IMR-90 (cell line): ENCODE data around the gene DENND5A. TPM values are rescaled to one million over a fixed set of nuclear protein-coding genes. Genes with fewer than 3 reads are reported as not detected.

Experiments
- ATAC-seq: fragments of 200-7000 bp; cut with Tn5 transposase; 2 replicates; pipeline ENCODE4 v1.9.1; 2020; ENCODE audit warnings: low read depth, mild to moderate bottlenecking, moderate library complexity
- BruUV-seq: library from RNA; stranded (reverse); fragments of 400-500 nt; replicated peaks from 2 replicates; lab custom pipeline; 2021; lab: Mats Ljungman, UMichigan
- CTCF ChIA-PET: fragments of 300-600 bp; formaldehyde crosslinking; extraction: SDS; loops from one replicate; lab custom pipeline; 2021; ENCODE audit warnings: antibody characterized with exemption; lab: Yijun Ruan, JAX
- POLR2A ChIA-PET: fragments of 300-600 bp; sonication (Branson Sonifier 250); formaldehyde crosslinking; loops from one replicate; lab custom pipeline; 2022; ENCODE audit warnings: antibody characterized with exemption; ENCODE audit not compliant: unreplicated experiment; lab: Charles Lee
- DNase-seq: peaks from one replicate; pipeline ENCODE4 v3.0.0; 2013
- H2AFZ ChIP-seq: replicated peaks from 2 replicates; pipeline ENCODE3; 2013; ENCODE audit warnings: low read length, mild to moderate bottlenecking; ENCODE audit not compliant: poor library complexity
- H2AK5ac ChIP-seq: 2 replicates; pipeline ENCODE4 v1.6.1; 2013; ENCODE audit warnings: low read depth, low read length, inconsistent platforms
- H2AK9ac ChIP-seq: replicated peaks from 2 replicates; pipeline ENCODE3; 2013; ENCODE audit warnings: mild to moderate bottlenecking, low read depth, low read length, moderate library complexity; ENCODE audit not compliant: poor library complexity
- H2BK120ac ChIP-seq: 2 replicates; pipeline ENCODE4 v1.6.1; 2013; ENCODE audit warnings: low read depth, low read length, inconsistent platforms
- H2BK15ac ChIP-seq: 3 replicates; pipeline ENCODE4 v1.6.1; 2013; ENCODE audit warnings: low read depth, low read length, inconsistent platforms
- H2BK20ac ChIP-seq: 2 replicates; pipeline ENCODE4 v1.6.1; 2013; ENCODE audit warnings: low read depth, mild to moderate bottlenecking, inconsistent platforms, low read length, moderate library complexity
- H2BK5ac ChIP-seq: 2 replicates; pipeline ENCODE4 v1.6.1; 2013; ENCODE audit warnings: mild to moderate bottlenecking, low read depth, low read length, inconsistent platforms; ENCODE audit not compliant: poor library complexity, severe bottlenecking
- H3K14ac ChIP-seq: replicated peaks from 2 replicates; pipeline ENCODE4 v1.6.1; 2013; ENCODE audit warnings: low read depth, low read length, inconsistent platforms
- H3K18ac ChIP-seq: 2 replicates; pipeline ENCODE4 v1.6.1; 2013; ENCODE audit warnings: low read depth, low read length, control low read depth
- H3K23ac ChIP-seq: 2 replicates; pipeline ENCODE4 v1.6.1; 2013; ENCODE audit warnings: low read depth, low read length, inconsistent platforms
- H3K27ac ChIP-seq: 2 replicates; pipeline ENCODE4 v1.5.1; 2013; ENCODE audit warnings: mild to moderate bottlenecking, control low read depth, low read length; ENCODE audit not compliant: insufficient read depth
- H3K27me3 ChIP-seq: 2 replicates; pipeline ENCODE4 v1.6.1; 2013; ENCODE audit warnings: low read length; ENCODE audit not compliant: control insufficient read depth, insufficient read depth
- H3K36me3 ChIP-seq: 2 replicates; pipeline ENCODE4 v1.6.1; 2013; ENCODE audit warnings: low read length, mixed read lengths; ENCODE audit not compliant: control insufficient read depth, insufficient read depth
- H3K4ac ChIP-seq: 2 replicates; pipeline ENCODE4 v1.6.1; 2013; ENCODE audit warnings: low read depth, low read length, inconsistent platforms
- H3K4me1 ChIP-seq: 2 replicates; pipeline ENCODE4 v1.6.1; 2013; ENCODE audit warnings: low read length, mixed read lengths; ENCODE audit not compliant: control insufficient read depth, insufficient read depth
- H3K4me2 ChIP-seq: 2 replicates; pipeline ENCODE4 v1.6.1; 2013; ENCODE audit warnings: low read depth, mild to moderate bottlenecking, control low read depth, low read length, moderate library complexity
- H3K4me3 ChIP-seq: 2 replicates; pipeline ENCODE4 v1.5.1; 2013; ENCODE audit warnings: low read depth, mild to moderate bottlenecking, control low read depth, low read length, moderate library complexity; ENCODE audit not compliant: insufficient read depth
- H3K56ac ChIP-seq: 2 replicates; pipeline ENCODE4 v1.6.1; 2013; ENCODE audit warnings: low read length, inconsistent platforms; ENCODE audit not compliant: insufficient read depth; ENCODE audit errors: extremely low read depth
- H3K79me1 ChIP-seq, 2 experiments: 2 replicates each; pipeline ENCODE4 v1.6.1; 2013; ENCODE audit warnings: low read length in 2 of 2, inconsistent platforms in 1 of 2, low read depth in 1 of 2
- H3K9ac ChIP-seq: 2 replicates; pipeline ENCODE4 v1.6.1; 2013; ENCODE audit warnings: low read depth, low read length, control low read depth
- H3K9me1 ChIP-seq: 2 replicates; pipeline ENCODE4 v1.6.1; 2013; ENCODE audit warnings: low read length, inconsistent platforms; ENCODE audit not compliant: insufficient read depth
- H3K9me3 ChIP-seq: 2 replicates; pipeline ENCODE4 v1.6.1; 2013; ENCODE audit warnings: low read length; ENCODE audit not compliant: control insufficient read depth, insufficient read depth
- H4K20me1 ChIP-seq: 2 replicates; pipeline ENCODE4 v1.6.1; 2013; ENCODE audit warnings: low read length, inconsistent platforms; ENCODE audit not compliant: insufficient read depth
- H4K5ac ChIP-seq: 2 replicates; pipeline ENCODE4 v1.6.1; 2013; ENCODE audit warnings: mild to moderate bottlenecking, low read depth, low read length, control low read depth
- H4K8ac ChIP-seq, 2 experiments: 2 replicates each; pipeline ENCODE4 v1.6.1; 2013; ENCODE audit warnings: low read depth in 2 of 2, low read length in 2 of 2, control low read depth in 1 of 2, inconsistent platforms in 1 of 2
- H4K91ac ChIP-seq: 2 replicates; pipeline ENCODE4 v1.6.1; 2013; ENCODE audit warnings: low read depth, low read length, inconsistent platforms; ENCODE audit not compliant: insufficient read depth
- BHLHE40 ChIP-seq: fragments of 150-350 bp; IDR thresholded peaks from 2 replicates; pipeline ENCODE4 v1.6.1; 2016; ENCODE audit warnings: mild to moderate bottlenecking, low read depth, low read length
- CEBPB ChIP-seq: IDR thresholded peaks from 2 replicates; pipeline ENCODE4 v1.6.1; 2012; ENCODE audit warnings: low read depth, low read length, improper control_type of control experiment
- CHD1 ChIP-seq: IDR thresholded peaks from 2 replicates; pipeline ENCODE4 v1.6.1; 2012; ENCODE audit warnings: low read depth, low read length, improper control_type of control experiment
- ELK1 ChIP-seq: fragments of 150-350 bp; IDR thresholded peaks from 2 replicates; pipeline ENCODE4 v1.6.1; 2016; ENCODE audit warnings: low read depth, mild to moderate bottlenecking, low read length, moderate library complexity, borderline replicate concordance
- FOS ChIP-seq: fragments of 150-350 bp; IDR thresholded peaks from 2 replicates; pipeline ENCODE4 v1.6.1; 2016; ENCODE audit warnings: low read depth, low read length
- MAFK ChIP-seq: IDR thresholded peaks from 2 replicates; pipeline ENCODE4 v1.6.1; 2012; ENCODE audit warnings: low read depth, low read length, improper control_type of control experiment
- MAZ ChIP-seq: IDR thresholded peaks from 2 replicates; pipeline ENCODE4 v1.6.1; 2012; ENCODE audit warnings: low read depth, mild to moderate bottlenecking, low read length, improper control_type of control experiment, moderate library complexity, borderline replicate concordance
- MXI1 ChIP-seq: IDR thresholded peaks from 2 replicates; pipeline ENCODE4 v1.6.1; 2012; ENCODE audit warnings: low read depth, mild to moderate bottlenecking, low read length, moderate library complexity, borderline replicate concordance
- NFE2L2 ChIP-seq: fragments of 150-350 bp; IDR thresholded peaks from 2 replicates; pipeline ENCODE4 v1.6.1; 2016; ENCODE audit warnings: low read depth, mild to moderate bottlenecking, low read length
- POLR2A ChIP-seq: IDR thresholded peaks from 2 replicates; pipeline ENCODE4 v1.6.1; 2012; ENCODE audit warnings: mild to moderate bottlenecking, low read depth, low read length
- RAD21 ChIP-seq: IDR thresholded peaks from 2 replicates; pipeline ENCODE4 v1.6.1; 2012; ENCODE audit warnings: low read length, improper control_type of control experiment
- RCOR1 ChIP-seq: IDR thresholded peaks from 2 replicates; pipeline ENCODE4 v1.6.1; 2012; ENCODE audit warnings: mild to moderate bottlenecking, low read length, improper control_type of control experiment; ENCODE audit not compliant: insufficient replicate concordance
- RFX5 ChIP-seq: IDR thresholded peaks from 2 replicates; pipeline ENCODE4 v1.8.0; 2012; ENCODE audit warnings: low read depth, mild to moderate bottlenecking, low read length, moderate library complexity
- SMC3 ChIP-seq: fragments of 150-350 bp; IDR thresholded peaks from 2 replicates; pipeline ENCODE4 v1.6.1; 2016; ENCODE audit warnings: low read depth, mild to moderate bottlenecking, antibody characterized with exemption, low read length, moderate library complexity
- WGBS, 2 experiments: methylation state at CpG; one replicate each; pipeline versions ENCODE4 v1.1.5 to v1.1.7; 2013; ENCODE audit warnings: missing lambda C conversion rate in 2 of 2; ENCODE audit not compliant: insufficient read length in 1 of 2; ENCODE audit errors: extremely low coverage in 2 of 2; 5-methylcytosine and 5-hydroxymethylcytosine counted together
- dilution Hi-C: fragments of 300-500 bp; cut with HindIII; formaldehyde crosslinking; loops from one replicate; pipeline ENCODE4 v1.14.3; 2018; ENCODE audit warnings: low sequenced_read_pairs; ENCODE audit not compliant: unreplicated experiment
- in situ Hi-C: fragments of 300-500 bp; cut with MboI; formaldehyde crosslinking; loops from 3 replicates; pipeline ENCODE4 v1.14.3; 2019; ENCODE audit warnings: low sequenced_read_pairs, inconsistent platforms, mixed read lengths
- intact Hi-C: fragments of 100-400 bp; cut with micrococcal nuclease; formaldehyde crosslinking; loops from 2 replicates; pipeline ENCODE4 v1.10.0; 2022
- polyA plus RNA-seq, 3 experiments: library from polyadenylated mRNA; depleted of rRNA; stranded (reverse); fragments of >200 nt; gene quantifications; 2 replicates each; pipeline ENCODE4 v1.2.3, GENCODE V29; 2012; ENCODE audit warnings: low replicate concordance in 1 of 3
- total RNA-seq: library from RNA; depleted of rRNA; stranded (reverse); fragments of >200 nt; gene quantifications from 2 replicates; pipeline ENCODE4 v1.2.3, GENCODE V29; 2012
- TF ChIP-seq, protein P1 (sequence below): conservative IDR thresholded peaks from 2 replicates; pipeline ENCODE4 v1.5.1; 2012; ENCODE audit warnings: mild to moderate bottlenecking, low read depth, low read length, improper control_type of control experiment
- TF ChIP-seq, protein P2 (sequence below): fragments of 150-350 bp; IDR thresholded peaks from 2 replicates; pipeline ENCODE4 v1.6.1; 2017; ENCODE audit warnings: mild to moderate bottlenecking, antibody characterized with exemption, low read length, low read depth

Gene DENND5A
- total and polyA plus RNA-seq, 2 of the 4 experiments (the other 2 are of a cell fraction) = 179 to 192 TPM

DNA sequence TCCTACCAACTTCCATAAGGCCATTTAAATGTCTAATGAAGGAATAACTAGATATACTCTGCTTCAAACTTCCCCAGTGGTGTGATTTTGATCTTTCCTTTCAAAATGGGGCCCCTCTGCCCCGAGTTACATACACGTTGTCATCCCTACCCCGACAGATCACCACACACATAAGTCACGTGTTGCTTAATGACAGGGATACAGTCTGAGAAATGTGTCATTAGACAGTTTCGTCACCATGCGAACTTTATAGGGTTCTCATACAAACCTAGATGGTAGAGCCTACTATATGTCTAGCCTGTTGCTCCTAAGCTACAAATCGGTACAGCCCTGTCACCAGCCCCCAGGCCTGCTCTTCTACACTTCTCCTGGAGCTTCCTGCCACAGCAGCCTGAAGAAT, 124.0 kb downstream of the DENND5A start:
- DNase-seq (no peak), ATAC-seq (no peak)
- Histone ChIP-seq H3K9me1 (peaks cover 25% of the 10 kb centered on the region), H2AK9ac (no peak overlapping the region), H2AK5ac (no peak overlapping the region), H4K91ac (no peak overlapping the region), H3K14ac (no peak overlapping the region), H3K4me1 (peaks cover 10% of the 10 kb centered on the region), H2BK120ac (no peak overlapping the region), H3K27ac (no peak overlapping the region), H3K4me3 (no peak overlapping the region), H3K18ac (no peak overlapping the region), H2BK5ac (no peak overlapping the region), H2BK15ac (no peak overlapping the region), H3K9me3 (no peaks in the 10 kb centered on the region), H2BK20ac (no peak overlapping the region), H2AFZ (no peak overlapping the region), H3K56ac (no peak overlapping the region), H3K23ac (no peak overlapping the region), H3K27me3 (no peaks in the 10 kb centered on the region), H3K4ac (no peak overlapping the region), H3K4me2 (no peak overlapping the region), H4K20me1 (peaks cover 18% of the 10 kb centered on the region; the same call in 1 of the 2 replicates), H3K79me1 (peaks cover 24 to 62% of the 10 kb centered on the region in 2 experiments), H4K8ac (no peak overlapping the region), H3K36me3 (peaks cover 61% of the 10 kb centered on the region), H4K5ac (no peak overlapping the region), H3K9ac (no peak overlapping the region)
- intact Hi-C loops = no loop called here
- POLR2A ChIA-PET = no interaction called here
- dilution Hi-C loops = no loop called here
- WGBS, 2 experiments = no CpG with 5 or more reads among the region's 7 CpGs
- CTCF ChIA-PET = no interaction called here
- in situ Hi-C loops = loop anchor here (25.0 kb wide), 1 partner anchor 454 kb away; the partner anchor contains the start of genes RPL27A and TRIM66
- TF ChIP-seq ELK1 (no peak), FOS (no peak), MAZ (no peak), RCOR1 (no peak), MAFK (no peak), SMC3 (no peak), BHLHE40 (no peak), MXI1 (no peak), RFX5 (no peak), CEBPB (no peak), NFE2L2 (no peak), CHD1 (no peak), RAD21 (no peak), POLR2A (no peak)
- TF ChIP-seq, protein P1, sequence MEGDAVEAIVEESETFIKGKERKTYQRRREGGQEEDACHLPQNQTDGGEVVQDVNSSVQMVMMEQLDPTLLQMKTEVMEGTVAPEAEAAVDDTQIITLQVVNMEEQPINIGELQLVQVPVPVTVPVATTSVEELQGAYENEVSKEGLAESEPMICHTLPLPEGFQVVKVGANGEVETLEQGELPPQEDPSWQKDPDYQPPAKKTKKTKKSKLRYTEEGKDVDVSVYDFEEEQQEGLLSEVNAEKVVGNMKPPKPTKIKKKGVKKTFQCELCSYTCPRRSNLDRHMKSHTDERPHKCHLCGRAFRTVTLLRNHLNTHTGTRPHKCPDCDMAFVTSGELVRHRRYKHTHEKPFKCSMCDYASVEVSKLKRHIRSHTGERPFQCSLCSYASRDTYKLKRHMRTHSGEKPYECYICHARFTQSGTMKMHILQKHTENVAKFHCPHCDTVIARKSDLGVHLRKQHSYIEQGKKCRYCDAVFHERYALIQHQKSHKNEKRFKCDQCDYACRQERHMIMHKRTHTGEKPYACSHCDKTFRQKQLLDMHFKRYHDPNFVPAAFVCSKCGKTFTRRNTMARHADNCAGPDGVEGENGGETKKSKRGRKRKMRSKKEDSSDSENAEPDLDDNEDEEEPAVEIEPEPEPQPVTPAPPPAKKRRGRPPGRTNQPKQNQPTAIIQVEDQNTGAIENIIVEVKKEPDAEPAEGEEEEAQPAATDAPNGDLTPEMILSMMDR = no peak
- TF ChIP-seq, protein P2, sequence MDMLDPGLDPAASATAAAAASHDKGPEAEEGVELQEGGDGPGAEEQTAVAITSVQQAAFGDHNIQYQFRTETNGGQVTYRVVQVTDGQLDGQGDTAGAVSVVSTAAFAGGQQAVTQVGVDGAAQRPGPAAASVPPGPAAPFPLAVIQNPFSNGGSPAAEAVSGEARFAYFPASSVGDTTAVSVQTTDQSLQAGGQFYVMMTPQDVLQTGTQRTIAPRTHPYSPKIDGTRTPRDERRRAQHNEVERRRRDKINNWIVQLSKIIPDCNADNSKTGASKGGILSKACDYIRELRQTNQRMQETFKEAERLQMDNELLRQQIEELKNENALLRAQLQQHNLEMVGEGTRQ = no peak
- BruUV-seq = no TSS peak
